GM23338 (cell line): ENCODE data around the gene GLB1L. TPM values are rescaled to one million over a fixed set of nuclear protein-coding genes. Genes with fewer than 3 reads are reported as not detected.

ENCODE experiments used
- ATAC-seq: fragments of 200-7000 bp; cut with Tn5 transposase; 3 replicates; pipeline ENCODE4 v1.9.1; 2020
- DNase-seq: peaks from one replicate; pipeline ENCODE4 v3.0.0-alpha.2; 2015; ENCODE audit warnings: low spot score
- H2AFZ ChIP-seq: fragments of 200-600 bp; sonication (generic); 2 replicates; pipeline ENCODE4 v1.8.0; 2016; ENCODE audit warnings: antibody characterized with exemption, mild to moderate bottlenecking, moderate library complexity
- H3F3A ChIP-seq: fragments of 200-600 bp; sonication (generic); replicated peaks from 2 replicates; pipeline ENCODE4 v1.8.0; 2017; ENCODE audit warnings: antibody characterized with exemption, mixed run types, low read depth
- H3K27ac ChIP-seq: fragments of 200-600 bp; sonication (generic); 2 replicates; pipeline ENCODE4 v1.6.1; 2016; ENCODE audit warnings: low read depth
- H3K27me3 ChIP-seq: fragments of 200-600 bp; sonication (generic); 2 replicates; pipeline ENCODE4 v1.8.0; 2016; ENCODE audit warnings: mild to moderate bottlenecking, mixed run types, moderate library complexity; ENCODE audit not compliant: insufficient read depth
- H3K36me3 ChIP-seq: fragments of 200-600 bp; sonication (generic); 2 replicates; pipeline ENCODE4 v1.8.0; 2016; ENCODE audit warnings: mild to moderate bottlenecking; ENCODE audit not compliant: insufficient read depth
- H3K4me1 ChIP-seq: fragments of 200-600 bp; sonication (generic); 2 replicates; pipeline ENCODE4 v1.8.0; 2016; ENCODE audit warnings: mild to moderate bottlenecking, moderate library complexity; ENCODE audit not compliant: insufficient read depth
- H3K4me2 ChIP-seq: fragments of 200-600 bp; sonication (generic); 2 replicates; pipeline ENCODE4 v1.7.1; 2017; ENCODE audit warnings: mixed run types
- H3K4me3 ChIP-seq: fragments of 200-600 bp; sonication (generic); 2 replicates; pipeline ENCODE4 v1.6.1; 2016; ENCODE audit warnings: mixed run types
- H3K79me2 ChIP-seq: fragments of 200-600 bp; sonication (generic); replicated peaks from 2 replicates; pipeline ENCODE4 v1.8.0; 2017; ENCODE audit warnings: mild to moderate bottlenecking; ENCODE audit not compliant: insufficient read depth
- H3K9me2 ChIP-seq: fragments of 200-600 bp; sonication (generic); 2 replicates; pipeline ENCODE4 v1.8.0; 2017; ENCODE audit not compliant: insufficient read depth
- H4K20me1 ChIP-seq: fragments of 200-600 bp; sonication (generic); replicated peaks from 2 replicates; pipeline ENCODE4 v1.8.0; 2017; ENCODE audit warnings: mild to moderate bottlenecking; ENCODE audit not compliant: insufficient read depth
- H3K27ac Mint-ChIP-seq: 2 replicates; pipeline ENCODE4 v1.8.0; 2020; ENCODE audit warnings: inconsistent platforms, mild to moderate bottlenecking, moderate library complexity, mixed read lengths
- H3K27me3 Mint-ChIP-seq: 3 replicates; pipeline ENCODE4 v1.8.0; 2022; ENCODE audit warnings: low read depth, mild to moderate bottlenecking, moderate library complexity, mixed read lengths, inconsistent platforms; ENCODE audit not compliant: insufficient read depth, poor library complexity
- H3K36me3 Mint-ChIP-seq: 3 replicates; pipeline ENCODE4 v1.8.0; 2021; ENCODE audit warnings: low read depth, mild to moderate bottlenecking, inconsistent platforms, moderate library complexity, mixed read lengths
- H3K4me1 Mint-ChIP-seq: 3 replicates; pipeline ENCODE4 v1.8.0; 2020; ENCODE audit warnings: mild to moderate bottlenecking, inconsistent platforms, mixed read lengths
- H3K4me3 Mint-ChIP-seq: 3 replicates; pipeline ENCODE4 v1.8.0; 2021; ENCODE audit warnings: moderate library complexity, mild to moderate bottlenecking, inconsistent platforms, mixed read lengths
- H3K9me3 Mint-ChIP-seq: 3 replicates; pipeline ENCODE4 v1.8.0; 2020; ENCODE audit warnings: moderate library complexity, mild to moderate bottlenecking, inconsistent platforms, mixed read lengths
- CREB1 ChIP-seq: fragments of 250-450 bp; sonication (Bioruptor Pico); IDR thresholded peaks from 2 replicates; pipeline ENCODE4 v1.5.0; 2020; ENCODE audit warnings: low read depth, mild to moderate bottlenecking, moderate library complexity
- EZH2phosphoT487 ChIP-seq: fragments of 200-600 bp; sonication (generic); IDR thresholded peaks from one replicate; pipeline ENCODE4 v1.8.1; 2018; ENCODE audit warnings: antibody characterized with exemption; ENCODE audit not compliant: unreplicated experiment
- JUNB ChIP-seq: IDR thresholded peaks from one replicate; pipeline ENCODE4 v1.6.1; 2016; ENCODE audit warnings: antibody characterized with exemption; ENCODE audit not compliant: unreplicated experiment
- NANOG ChIP-seq: IDR thresholded peaks from 2 replicates; pipeline ENCODE4 v1.6.1; 2016; ENCODE audit warnings: antibody characterized with exemption, borderline replicate concordance
- STAT1 ChIP-seq: IDR thresholded peaks from one replicate; pipeline ENCODE4 v1.6.1; 2016; ENCODE audit warnings: antibody characterized with exemption; ENCODE audit not compliant: unreplicated experiment
- ZNF114 ChIP-seq: fragments of 250-450 bp; sonication (Bioruptor Pico); IDR thresholded peaks from 2 replicates; pipeline ENCODE4 v1.5.0; 2020; ENCODE audit warnings: mild to moderate bottlenecking, moderate library complexity
- polyA plus RNA-seq: library from polyadenylated mRNA; unstranded; fragments of >200 nt; fragmentation: Nextera tagmentation; extraction: Ambion mirVana; gene quantifications from 2 replicates; pipeline ENCODE4 v1.2.1, GENCODE V29; 2016
- total RNA-seq: library from RNA; depleted of rRNA; stranded (reverse); fragments of >200 nt; shearing (Covaris generic); gene quantifications from 2 replicates; pipeline ENCODE4 v1.2.3, GENCODE V29; 2014
- TF ChIP-seq, protein P1 (sequence below), 2 experiments: fragments of 200-600 bp in 1 of 2; sonication (generic) in 1 of 2; conservative IDR thresholded peaks; 2 replicates each; pipeline versions ENCODE4 v1.5.1 to v1.6.1; 2016 to 2017; ENCODE audit warnings: antibody characterized with exemption in 2 of 2, low read depth in 2 of 2, mild to moderate bottlenecking in 2 of 2, moderate library complexity in 1 of 2
- TF ChIP-seq, protein P2 (sequence below): fragments of 250-450 bp; sonication (Bioruptor Pico); IDR thresholded peaks from 2 replicates; pipeline ENCODE4 v1.5.0; 2020; ENCODE audit warnings: mild to moderate bottlenecking, moderate library complexity

GLB1L gene
- total and polyA plus RNA-seq, 2 experiments from 2014 or later = 1.7 to 5.4 TPM

DNA sequence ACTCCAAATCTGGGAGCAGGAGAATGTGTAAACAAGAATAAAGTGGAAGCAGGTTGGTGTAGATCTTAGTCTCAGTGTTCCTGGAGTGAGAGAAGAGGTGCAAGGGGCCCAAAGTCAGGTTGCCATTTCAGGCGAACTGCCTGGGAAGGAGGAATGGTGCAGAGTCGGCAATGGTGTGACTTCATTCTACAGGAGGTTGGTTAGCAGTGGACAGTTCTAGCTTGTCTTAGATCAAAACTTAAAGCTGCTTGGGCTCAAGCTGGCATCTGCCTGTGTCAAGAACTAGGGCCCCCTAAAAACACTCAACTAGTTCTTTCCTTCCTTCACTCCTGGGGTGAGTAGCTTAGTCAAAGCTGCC, 3.6 kb upstream of the GLB1L start:
- TF ChIP-seq EZH2phosphoT487 (no peak), ZNF114 (CRISPR knock-in tag) (no peak), CREB1 (CRISPR knock-in tag) (no peak), NANOG (no peak), STAT1 (no peak), JUNB (no peak)
- TF ChIP-seq, protein P1, sequence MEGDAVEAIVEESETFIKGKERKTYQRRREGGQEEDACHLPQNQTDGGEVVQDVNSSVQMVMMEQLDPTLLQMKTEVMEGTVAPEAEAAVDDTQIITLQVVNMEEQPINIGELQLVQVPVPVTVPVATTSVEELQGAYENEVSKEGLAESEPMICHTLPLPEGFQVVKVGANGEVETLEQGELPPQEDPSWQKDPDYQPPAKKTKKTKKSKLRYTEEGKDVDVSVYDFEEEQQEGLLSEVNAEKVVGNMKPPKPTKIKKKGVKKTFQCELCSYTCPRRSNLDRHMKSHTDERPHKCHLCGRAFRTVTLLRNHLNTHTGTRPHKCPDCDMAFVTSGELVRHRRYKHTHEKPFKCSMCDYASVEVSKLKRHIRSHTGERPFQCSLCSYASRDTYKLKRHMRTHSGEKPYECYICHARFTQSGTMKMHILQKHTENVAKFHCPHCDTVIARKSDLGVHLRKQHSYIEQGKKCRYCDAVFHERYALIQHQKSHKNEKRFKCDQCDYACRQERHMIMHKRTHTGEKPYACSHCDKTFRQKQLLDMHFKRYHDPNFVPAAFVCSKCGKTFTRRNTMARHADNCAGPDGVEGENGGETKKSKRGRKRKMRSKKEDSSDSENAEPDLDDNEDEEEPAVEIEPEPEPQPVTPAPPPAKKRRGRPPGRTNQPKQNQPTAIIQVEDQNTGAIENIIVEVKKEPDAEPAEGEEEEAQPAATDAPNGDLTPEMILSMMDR (conservative IDR thresholded peaks at IDR 0.05; ENCODE audit: low read depth in 2 of 2) = no peak
- TF ChIP-seq, protein P2, sequence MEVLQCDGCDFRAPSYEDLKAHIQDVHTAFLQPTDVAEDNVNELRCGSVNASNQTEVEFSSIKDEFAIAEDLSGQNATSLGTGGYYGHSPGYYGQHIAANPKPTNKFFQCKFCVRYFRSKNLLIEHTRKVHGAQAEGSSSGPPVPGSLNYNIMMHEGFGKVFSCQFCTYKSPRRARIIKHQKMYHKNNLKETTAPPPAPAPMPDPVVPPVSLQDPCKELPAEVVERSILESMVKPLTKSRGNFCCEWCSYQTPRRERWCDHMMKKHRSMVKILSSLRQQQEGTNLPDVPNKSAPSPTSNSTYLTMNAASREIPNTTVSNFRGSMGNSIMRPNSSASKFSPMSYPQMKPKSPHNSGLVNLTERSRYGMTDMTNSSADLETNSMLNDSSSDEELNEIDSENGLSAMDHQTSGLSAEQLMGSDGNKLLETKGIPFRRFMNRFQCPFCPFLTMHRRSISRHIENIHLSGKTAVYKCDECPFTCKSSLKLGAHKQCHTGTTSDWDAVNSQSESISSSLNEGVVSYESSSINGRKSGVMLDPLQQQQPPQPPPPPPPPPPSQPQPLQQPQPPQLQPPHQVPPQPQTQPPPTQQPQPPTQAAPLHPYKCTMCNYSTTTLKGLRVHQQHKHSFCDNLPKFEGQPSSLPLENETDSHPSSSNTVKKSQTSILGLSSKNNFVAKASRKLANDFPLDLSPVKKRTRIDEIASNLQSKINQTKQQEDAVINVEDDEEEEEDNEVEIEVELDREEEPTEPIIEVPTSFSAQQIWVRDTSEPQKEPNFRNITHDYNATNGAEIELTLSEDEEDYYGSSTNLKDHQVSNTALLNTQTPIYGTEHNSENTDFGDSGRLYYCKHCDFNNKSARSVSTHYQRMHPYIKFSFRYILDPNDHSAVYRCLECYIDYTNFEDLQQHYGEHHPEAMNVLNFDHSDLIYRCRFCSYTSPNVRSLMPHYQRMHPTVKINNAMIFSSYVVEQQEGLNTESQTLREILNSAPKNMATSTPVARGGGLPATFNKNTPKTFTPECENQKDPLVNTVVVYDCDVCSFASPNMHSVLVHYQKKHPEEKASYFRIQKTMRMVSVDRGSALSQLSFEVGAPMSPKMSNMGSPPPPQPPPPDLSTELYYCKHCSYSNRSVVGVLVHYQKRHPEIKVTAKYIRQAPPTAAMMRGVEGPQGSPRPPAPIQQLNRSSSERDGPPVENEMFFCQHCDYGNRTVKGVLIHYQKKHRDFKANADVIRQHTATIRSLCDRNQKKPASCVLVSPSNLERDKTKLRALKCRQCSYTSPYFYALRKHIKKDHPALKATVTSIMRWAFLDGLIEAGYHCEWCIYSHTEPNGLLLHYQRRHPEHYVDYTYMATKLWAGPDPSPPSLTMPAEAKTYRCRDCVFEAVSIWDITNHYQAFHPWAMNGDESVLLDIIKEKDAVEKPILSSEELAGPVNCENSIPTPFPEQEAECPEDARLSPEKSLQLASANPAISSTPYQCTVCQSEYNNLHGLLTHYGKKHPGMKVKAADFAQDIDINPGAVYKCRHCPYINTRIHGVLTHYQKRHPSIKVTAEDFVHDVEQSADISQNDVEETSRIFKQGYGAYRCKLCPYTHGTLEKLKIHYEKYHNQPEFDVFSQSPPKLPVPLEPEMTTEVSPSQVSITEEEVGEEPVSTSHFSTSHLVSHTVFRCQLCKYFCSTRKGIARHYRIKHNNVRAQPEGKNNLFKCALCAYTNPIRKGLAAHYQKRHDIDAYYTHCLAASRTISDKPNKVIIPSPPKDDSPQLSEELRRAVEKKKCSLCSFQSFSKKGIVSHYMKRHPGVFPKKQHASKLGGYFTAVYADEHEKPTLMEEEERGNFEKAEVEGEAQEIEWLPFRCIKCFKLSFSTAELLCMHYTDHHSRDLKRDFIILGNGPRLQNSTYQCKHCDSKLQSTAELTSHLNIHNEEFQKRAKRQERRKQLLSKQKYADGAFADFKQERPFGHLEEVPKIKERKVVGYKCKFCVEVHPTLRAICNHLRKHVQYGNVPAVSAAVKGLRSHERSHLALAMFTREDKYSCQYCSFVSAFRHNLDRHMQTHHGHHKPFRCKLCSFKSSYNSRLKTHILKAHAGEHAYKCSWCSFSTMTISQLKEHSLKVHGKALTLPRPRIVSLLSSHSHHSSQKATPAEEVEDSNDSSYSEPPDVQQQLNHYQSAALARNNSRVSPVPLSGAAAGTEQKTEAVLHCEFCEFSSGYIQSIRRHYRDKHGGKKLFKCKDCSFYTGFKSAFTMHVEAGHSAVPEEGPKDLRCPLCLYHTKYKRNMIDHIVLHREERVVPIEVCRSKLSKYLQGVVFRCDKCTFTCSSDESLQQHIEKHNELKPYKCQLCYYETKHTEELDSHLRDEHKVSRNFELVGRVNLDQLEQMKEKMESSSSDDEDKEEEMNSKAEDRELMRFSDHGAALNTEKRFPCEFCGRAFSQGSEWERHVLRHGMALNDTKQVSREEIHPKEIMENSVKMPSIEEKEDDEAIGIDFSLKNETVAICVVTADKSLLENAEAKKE = no peak
- Histone ChIP-seq H3K36me3 (peaks cover 3% of the 10 kb centered on the region; the same call in 1 of the 2 replicates), H3K27me3 (peaks cover 15% of the 10 kb centered on the region; the same call in 1 of the 2 replicates), H3K4me3 (no peak overlapping the region), H3K27ac (peak overlapping the region; percentile 32; the same call in 1 of the 2 replicates), H3K4me1 (peaks cover 15% of the 10 kb centered on the region), H3K4me2 (no peak overlapping the region), H4K20me1 (no peaks in the 10 kb centered on the region), H2AFZ (no peak overlapping the region), H3F3A (no peaks in the 10 kb centered on the region), H3K9me2 (no peaks in the 10 kb centered on the region), H3K79me2 (0 out of 2 replicates have a peak, but pooled peaks cover 4% of the 10 kb centered on the region)
- DNase-seq (no peak), ATAC-seq (no peak)
- Mint-ChIP-seq H3K4me3 (no peak overlapping the region; the same call in 2 of the 3 replicates), H3K4me1 (peaks cover 47% of the 10 kb centered on the region), H3K9me3 (no peaks in the 10 kb centered on the region), H3K27ac (peak overlapping the region; percentile 75; the same call in 1 of the 2 replicates), H3K36me3 (peaks cover 44% of the 10 kb centered on the region), H3K27me3 (peaks cover 22% of the 10 kb centered on the region)
